Left renal pelvis (tissue), 4 donors: ENCODE results near the gene RNF144A. TPM values are rescaled to one million over a fixed set of nuclear protein-coding genes. Genes with fewer than 3 reads are reported as not detected.

Experiments
- DNase-seq, 4 donors: peaks; one replicate each; pipeline ENCODE4 v3.0.0-alpha.2; 2013; ENCODE audit warnings: low read depth in 4 of 4, low spot score in 3 of 4
- polyA plus RNA-seq, 4 donors: library from polyadenylated mRNA; unstranded; fragments of 120-200 nt; gene quantifications; one replicate each; pipeline ENCODE4 v1.2.1, GENCODE V29; 2013; ENCODE audit not compliant: insufficient read length in 4 of 4

RNF144A gene
- polyA plus RNA-seq, 4 donors = 51.7 to 79.3 (median 66.6) TPM

DNA sequence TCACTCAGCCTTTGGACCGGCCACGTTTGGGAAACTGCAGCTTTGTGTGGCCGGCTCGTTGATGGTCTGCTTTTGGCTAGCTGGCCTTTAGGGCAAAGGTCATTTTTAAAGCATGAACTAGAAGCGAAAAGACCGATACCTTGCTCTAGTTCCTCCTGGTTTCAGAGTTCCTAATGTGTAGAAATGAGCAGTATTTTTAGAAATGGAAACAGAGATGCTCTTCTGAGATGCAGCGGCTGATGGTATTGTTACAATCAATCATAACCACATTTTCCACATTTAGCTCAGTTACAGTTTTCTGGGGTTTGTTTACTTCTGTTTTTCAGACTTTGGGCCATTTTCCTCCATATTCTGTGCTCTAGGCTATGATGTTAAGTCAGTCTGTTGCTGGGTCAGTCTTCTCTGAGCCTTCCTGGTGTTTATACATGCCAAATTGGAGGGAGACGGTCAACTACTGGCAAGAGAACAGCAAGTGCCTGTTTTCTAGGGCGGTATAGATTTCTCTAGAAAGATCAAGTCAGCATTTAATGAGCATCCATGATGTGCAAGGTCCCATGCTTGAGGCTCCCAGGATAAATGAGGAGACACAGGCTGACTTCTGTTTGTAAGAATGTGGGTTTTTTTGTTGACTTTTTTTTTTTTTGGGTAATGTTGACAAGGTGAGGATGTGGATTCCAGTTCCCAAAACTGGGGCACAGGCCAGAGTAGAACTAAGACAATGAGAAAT is 28.0 kb downstream of the RNF144A start:
- DNase-seq = no peak

GRCh38 chr2:6945821-6946220 is 28.6 kb downstream of the RNF144A start:
- no peak for DNase-seq

DNA sequence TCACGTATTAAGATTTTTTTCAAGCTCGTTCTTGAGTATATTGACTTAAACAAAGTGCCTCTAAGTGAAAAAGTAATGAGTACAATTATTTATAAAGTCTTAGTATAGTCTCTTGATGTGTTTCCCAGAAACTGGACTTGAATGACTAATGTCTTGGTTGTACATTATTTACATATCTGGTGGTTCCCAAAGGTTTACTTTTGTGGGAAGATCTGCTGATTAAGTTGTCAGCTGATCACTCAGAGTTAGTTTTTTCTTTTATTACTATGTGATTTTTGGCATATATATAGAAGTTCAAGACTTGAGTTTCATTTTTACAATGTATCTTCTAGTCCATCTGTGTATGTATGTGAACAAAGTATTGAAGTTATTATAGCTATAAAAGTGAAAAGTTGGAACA is 29.5 kb downstream of the RNF144A start:
- no peak for DNase-seq

- DNase-seq = no peak
These were observed 30.9 kb downstream of the RNF144A start for GRCh38 chr2:6947929-6948676.

GRCh38 chr2:6948677-6949351 is 31.6 kb downstream of the RNF144A start:
- DNase-seq = no peak

- no peak for DNase-seq
These were observed 33.8 kb downstream of the RNF144A start for GRCh38 chr2:6951046-6951445.

- no peak for DNase-seq
These were observed 34.9 kb downstream of the RNF144A start for GRCh38 chr2:6952101-6952500.

- no peak for DNase-seq
These were observed 37.4 kb downstream of the RNF144A start for GRCh38 chr2:6954586-6954985.

DNA sequence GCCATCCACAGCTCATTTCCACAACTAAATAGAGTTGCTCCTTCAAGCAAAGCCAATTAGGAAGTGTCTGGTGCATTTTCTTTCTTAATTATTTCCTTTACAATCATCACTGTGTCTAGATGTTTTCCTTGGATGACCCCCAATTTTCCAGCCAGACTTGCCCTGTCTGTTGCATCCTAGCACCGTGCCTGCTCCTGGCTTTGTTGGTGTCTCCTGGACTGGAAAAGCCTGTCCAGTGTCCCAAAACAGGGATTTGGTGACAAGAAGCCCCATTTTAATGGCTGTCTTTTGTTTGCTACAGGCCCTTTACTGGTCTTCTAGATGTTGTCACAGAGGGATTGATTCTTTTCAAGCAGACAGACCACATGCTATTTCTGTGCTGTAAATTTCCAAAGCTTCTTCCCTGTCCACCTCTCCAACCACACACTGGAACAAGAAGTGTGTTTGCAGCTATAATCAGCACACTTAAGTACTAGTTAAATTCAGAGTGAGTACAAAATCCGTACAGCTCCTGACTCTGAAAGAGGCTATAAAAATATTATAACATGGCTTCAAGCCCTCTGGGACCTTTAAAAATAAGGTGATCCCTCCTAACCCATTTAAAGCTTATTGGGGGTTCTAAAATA is 38.4 kb downstream of the RNF144A start:
- no peak for DNase-seq

DNA sequence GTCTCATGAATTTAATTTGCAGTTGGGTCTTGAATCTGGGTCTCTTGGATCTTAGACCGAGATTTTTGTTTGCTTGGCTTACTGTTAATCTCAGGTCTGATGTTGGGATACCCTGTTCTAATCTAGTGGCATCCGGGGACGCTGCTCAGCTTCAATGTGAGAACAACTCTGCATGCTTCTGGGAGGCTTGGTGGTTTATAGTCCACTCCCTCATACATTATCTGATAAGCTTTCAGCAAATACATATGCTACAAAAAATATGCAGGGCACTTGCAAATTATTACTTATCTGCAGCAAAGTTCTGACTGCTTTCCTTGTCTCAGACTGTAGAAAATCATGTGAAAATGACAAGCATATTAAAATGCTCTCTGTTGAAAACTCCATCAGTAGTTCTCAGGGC is 39.4 kb downstream of the RNF144A start:
- DNase-seq = no peak

DNA sequence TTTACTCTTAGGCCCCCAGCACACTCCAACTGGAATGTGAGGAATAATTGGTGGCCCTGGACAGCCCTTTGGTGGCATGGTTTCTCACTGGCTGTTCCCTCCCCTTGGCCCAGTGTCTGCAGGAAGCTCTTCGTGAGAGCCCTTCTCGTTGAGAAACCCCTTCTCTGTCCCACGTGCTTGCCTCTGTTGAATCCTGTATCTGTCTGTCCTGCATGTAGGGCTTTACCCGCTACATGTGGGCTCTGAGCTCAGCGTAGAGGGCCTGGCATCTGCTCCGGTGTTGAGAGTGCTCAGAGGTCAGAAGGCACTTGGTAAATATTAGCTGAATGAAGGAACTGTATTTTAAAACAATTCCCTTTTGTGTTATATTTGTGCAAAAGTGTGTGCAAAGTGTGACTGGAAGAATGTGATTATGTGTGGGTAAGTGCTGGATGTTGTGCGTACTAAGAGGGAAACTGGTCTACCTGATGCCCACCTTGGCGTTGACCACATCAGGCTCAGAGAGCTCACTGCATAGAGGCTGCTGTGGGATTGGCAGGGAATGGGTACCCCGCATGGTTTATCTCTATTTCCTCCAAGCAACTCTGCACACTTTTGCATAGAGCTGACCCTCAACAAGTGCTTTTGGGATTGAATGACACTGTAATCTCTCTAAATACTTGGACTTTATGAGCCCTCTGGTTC is 40.0 kb downstream of the RNF144A start:
- DNase-seq = no peak

DNA sequence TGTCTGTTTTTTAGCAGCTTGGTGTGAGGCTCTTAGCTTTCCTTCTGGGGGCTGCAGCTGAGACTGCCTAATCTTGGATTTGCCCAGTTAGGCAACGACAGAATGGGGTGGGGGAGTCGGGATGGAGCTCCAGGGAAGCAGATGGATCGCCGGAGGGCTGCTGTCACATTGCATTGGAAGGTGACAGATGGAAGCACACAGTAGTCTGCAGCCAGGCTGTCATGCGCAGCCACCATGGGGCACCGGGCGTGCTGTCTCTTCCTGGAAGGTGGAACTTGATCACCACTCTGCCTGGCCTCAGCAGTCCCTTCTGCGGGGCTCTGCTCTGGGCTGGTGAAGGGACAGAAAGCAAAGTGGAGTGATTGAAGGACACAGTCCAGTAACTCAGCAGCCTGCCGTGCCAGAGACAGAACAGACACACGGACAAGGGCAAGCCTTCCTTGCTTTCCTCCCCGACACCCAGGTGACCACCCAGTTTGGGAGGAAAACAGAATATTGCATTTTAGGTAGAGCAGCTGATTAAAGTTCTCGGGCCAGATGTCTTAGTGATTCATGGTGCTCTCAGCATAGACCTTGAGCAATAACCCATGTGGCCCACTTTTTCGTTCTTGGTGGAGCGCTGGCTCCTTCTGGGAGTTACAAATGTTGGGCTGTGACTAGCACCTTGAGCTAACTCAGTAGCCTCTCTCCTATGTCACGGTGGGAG is 40.9 kb downstream of the RNF144A start:
- no peak for DNase-seq

GRCh38 chr2:6958616-6959235 is 41.5 kb downstream of the RNF144A start:
- no peak for DNase-seq

- DNase-seq = no peak
These were observed 42.5 kb downstream of the RNF144A start for GRCh38 chr2:6959751-6960150.

DNA sequence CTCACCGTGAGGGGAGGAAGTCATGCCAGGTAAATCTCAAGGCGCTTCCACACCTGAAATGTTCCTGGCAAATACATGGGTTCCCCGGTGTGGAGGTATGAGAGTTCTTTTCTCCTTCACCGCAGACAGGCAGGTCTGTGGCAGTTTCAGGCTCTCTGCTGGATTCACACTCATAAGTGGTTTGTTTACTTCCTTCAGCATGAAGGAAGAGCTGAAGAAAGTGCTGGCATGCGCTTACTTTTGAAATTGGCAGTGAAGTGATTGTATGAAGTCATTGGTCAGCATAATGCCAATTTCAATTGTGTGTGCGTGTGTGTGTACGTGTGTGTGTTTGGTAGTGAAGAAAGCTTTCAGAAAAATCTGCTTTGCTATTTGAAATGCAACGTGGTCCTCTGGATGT is 43.4 kb downstream of the RNF144A start:
- DNase-seq = no peak

GRCh38 chr2:6963727-6964126 is 46.5 kb downstream of the RNF144A start:
- no peak for DNase-seq

- no peak for DNase-seq
These were observed 48.0 kb downstream of the RNF144A start for GRCh38 chr2:6965071-6965795.

- DNase-seq = no peak
These were observed 49.3 kb downstream of the RNF144A start for GRCh38 chr2:6966446-6966940.

DNA sequence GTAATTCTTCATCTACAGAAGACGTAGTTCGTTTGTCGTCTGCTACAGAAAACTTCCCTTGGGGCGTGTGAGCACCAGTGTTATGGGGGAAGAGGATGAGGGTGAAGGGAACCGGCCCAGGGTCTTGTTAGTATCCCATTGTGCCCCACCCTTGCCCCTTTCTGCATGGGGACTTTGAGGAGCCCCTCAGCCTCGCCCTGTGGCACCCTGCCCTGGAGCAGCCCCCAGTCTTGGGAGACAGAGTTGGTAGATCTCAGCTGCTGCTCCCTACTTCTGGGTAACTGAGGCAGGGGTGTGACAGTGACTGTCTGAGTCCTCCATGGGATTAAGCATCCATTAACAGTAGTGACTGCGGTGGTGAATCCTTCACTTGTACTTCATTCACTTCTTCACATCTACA is 50.1 kb downstream of the RNF144A start:
- DNase-seq = no peak
